HT-29 (cell line): ENCODE data around the gene GEMIN2. TPM values are rescaled to one million over a fixed set of nuclear protein-coding genes. Genes with fewer than 3 reads are reported as not detected.
"Not testable (repeated sequence)": the region's sequence is repeated elsewhere in the genome, so short reads cannot be mapped to it uniquely, and the experiment has no call there.

Source experiments
- DNase-seq: peaks from one replicate; pipeline ENCODE4 v3.0.0-alpha.2; 2015; ENCODE audit warnings: low spot score
- total RNA-seq: library from RNA; depleted of rRNA; stranded (reverse); fragments of >200 nt; shearing (Covaris generic); gene quantifications from 2 replicates; pipeline ENCODE4 v1.2.3, GENCODE V29; 2014

GEMIN2 gene
- total RNA-seq, 1 experiment from 2014 or later, result 10.3 TPM

- no peak for DNase-seq
Measured at GRCh38 chr14:39109893-39110715, 4.0 kb upstream of the GEMIN2 start.

- no peak for DNase-seq
Measured at GRCh38 chr14:39113685-39114072, 444 bp upstream of the GEMIN2 start.

GRCh38 chr14:39122330-39123138 is 8.4 kb downstream of the GEMIN2 start:
- DNase-seq, result no peak

- DNase-seq, result not testable (repeated sequence)
Measured at GRCh38 chr14:39137835-39138234, 23.7 kb downstream of the GEMIN2 start.

GRCh38 chr14:39138440-39138839 is 24.3 kb downstream of the GEMIN2 start:
- no peak for DNase-seq

GRCh38 chr14:39140170-39140569 is 26.0 kb downstream of the GEMIN2 start:
- no peak for DNase-seq

GRCh38 chr14:39141623-39142022 is 27.5 kb downstream of the GEMIN2 start:
- not testable (repeated sequence) for DNase-seq

GRCh38 chr14:39143226-39143625 is 29.1 kb downstream of the GEMIN2 start:
- not testable (repeated sequence) for DNase-seq

GRCh38 chr14:39145266-39145966 is 31.3 kb downstream of the GEMIN2 start:
- no peak for DNase-seq

GRCh38 chr14:39154594-39155189 is 40.6 kb downstream of the GEMIN2 start:
- DNase-seq, result no peak

- DNase-seq, result no peak
Measured at GRCh38 chr14:39157491-39157890, 43.4 kb downstream of the GEMIN2 start.

- DNase-seq, result no peak
Measured at GRCh38 chr14:39158222-39158858, 44.2 kb downstream of the GEMIN2 start.

GRCh38 chr14:39160494-39160893 is 46.4 kb downstream of the GEMIN2 start:
- no peak for DNase-seq

GRCh38 chr14:39167797-39168320 is 53.7 kb downstream of the GEMIN2 start:
- DNase-seq, result not testable (repeated sequence)

- no peak for DNase-seq
Measured at GRCh38 chr14:39168591-39168990, 54.5 kb downstream of the GEMIN2 start.

- DNase-seq, result peak; percentile 54
Measured at GRCh38 chr14:39169541-39169900, 55.4 kb downstream of the GEMIN2 start.

- no peak for DNase-seq
Measured at GRCh38 chr14:39173198-39173597, 59.1 kb downstream of the GEMIN2 start.

GRCh38 chr14:39174560-39175444 is 60.7 kb downstream of the GEMIN2 start, which contains the start of gene PNN:
PNN (plus strand) TSS chr14:39175254; CDS start chr14:39175280, 26 bp downstream.
- peak; percentile 97 for DNase-seq

- peak; percentile 35 for DNase-seq
Measured at GRCh38 chr14:39175445-39176262, 61.5 kb downstream of the GEMIN2 start.
